NB4 (cell line): ENCODE measurements around the gene ZNF230.

Experiments used
- MYC ChIP-seq: IDR thresholded peaks from 2 replicates; pipeline ENCODE4 v1.6.1; 2011; ENCODE audit warnings: low read depth, low read length
- POLR2A ChIP-seq: IDR thresholded peaks from 2 replicates; pipeline ENCODE4 v1.6.1; 2011; ENCODE audit warnings: mild to moderate bottlenecking; ENCODE audit not compliant: insufficient read length; ENCODE audit errors: extremely low read depth
- TF ChIP-seq, protein P1 (sequence below): IDR thresholded peaks from one replicate; pipeline ENCODE4 v1.5.1; 2012; ENCODE audit warnings: low read depth, low read length

DNA sequence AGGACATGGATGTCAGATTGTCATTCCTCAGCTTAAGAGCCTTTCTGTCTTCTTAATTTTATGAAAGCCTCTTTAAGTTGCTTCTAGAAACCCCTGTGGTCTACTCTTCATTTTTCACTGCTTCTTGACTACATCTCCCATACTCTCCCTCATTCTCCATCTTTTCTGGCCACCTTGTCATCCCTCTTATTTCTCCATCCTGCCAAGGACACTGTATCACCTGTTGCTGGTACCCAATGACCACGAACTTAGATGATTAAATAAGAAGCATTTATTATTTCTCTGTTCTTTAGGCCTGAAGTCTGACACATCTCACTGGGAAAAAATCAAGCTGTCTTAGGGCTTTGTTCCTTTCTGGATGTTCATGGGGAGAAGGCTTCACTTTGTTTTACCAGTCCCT is 58.3 kb downstream of the ZNF230 start:
- TF ChIP-seq, protein P1, sequence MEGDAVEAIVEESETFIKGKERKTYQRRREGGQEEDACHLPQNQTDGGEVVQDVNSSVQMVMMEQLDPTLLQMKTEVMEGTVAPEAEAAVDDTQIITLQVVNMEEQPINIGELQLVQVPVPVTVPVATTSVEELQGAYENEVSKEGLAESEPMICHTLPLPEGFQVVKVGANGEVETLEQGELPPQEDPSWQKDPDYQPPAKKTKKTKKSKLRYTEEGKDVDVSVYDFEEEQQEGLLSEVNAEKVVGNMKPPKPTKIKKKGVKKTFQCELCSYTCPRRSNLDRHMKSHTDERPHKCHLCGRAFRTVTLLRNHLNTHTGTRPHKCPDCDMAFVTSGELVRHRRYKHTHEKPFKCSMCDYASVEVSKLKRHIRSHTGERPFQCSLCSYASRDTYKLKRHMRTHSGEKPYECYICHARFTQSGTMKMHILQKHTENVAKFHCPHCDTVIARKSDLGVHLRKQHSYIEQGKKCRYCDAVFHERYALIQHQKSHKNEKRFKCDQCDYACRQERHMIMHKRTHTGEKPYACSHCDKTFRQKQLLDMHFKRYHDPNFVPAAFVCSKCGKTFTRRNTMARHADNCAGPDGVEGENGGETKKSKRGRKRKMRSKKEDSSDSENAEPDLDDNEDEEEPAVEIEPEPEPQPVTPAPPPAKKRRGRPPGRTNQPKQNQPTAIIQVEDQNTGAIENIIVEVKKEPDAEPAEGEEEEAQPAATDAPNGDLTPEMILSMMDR = no peak
- no peak for TF ChIP-seq MYC
- no peak for TF ChIP-seq POLR2A
